Measurements from ENCODE around the gene RPS6KA5. TPM values are rescaled to one million over a fixed set of nuclear protein-coding genes. Genes with fewer than 3 reads are reported as not detected.
"Not testable (repeated sequence)": the region's sequence is repeated elsewhere in the genome, so short reads cannot be mapped to it uniquely, and the experiment has no call there.

Gene RPS6KA5
- total and polyA plus RNA-seq, 3 experiments from 2014 or later: 17.7 to 21.3 (median 19.9) TPM

DNA sequence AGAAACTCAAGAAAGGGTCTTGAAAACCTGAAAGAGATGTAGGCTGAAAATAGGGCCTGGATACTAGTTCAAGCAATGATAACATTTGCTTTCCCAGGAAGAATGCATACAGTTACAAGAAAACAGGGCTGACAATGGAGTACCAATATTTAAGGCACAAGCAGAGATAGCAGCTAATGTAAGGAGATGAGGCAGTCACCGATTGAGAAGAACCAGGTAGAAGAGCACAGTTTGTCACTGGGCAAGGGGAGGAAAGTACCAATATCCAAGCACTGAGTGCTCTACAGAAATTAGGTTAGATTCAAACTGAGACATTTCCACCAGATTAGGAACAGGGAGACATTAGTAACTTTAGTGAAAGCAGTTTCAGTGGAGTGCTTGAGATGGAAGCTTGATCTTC, 19.9 kb downstream of the RPS6KA5 start:
- Mint-ChIP-seq H3K9me3 (no peaks in the 10 kb centered on the region), H3K36me3 (peaks cover 0 to 12% (median 5%) of the 10 kb centered on the region in 3 donors), H3K4me3 (no peak overlapping the region), H3K4me1 (peaks cover 35 to 68% (median 64%) of the 10 kb centered on the region in 3 donors), H3K27me3 (peaks cover 0 to 2% of the 10 kb centered on the region in 2 donors), H3K27ac (peak overlapping the region in 2 of 8 donors; percentile 11 to 20)
- ChIA-PET CTCF (interaction anchor here (0.8 kb wide), 1 partner anchor 9 kb away, joined by 3 read pairs; no protein-coding TSS in a partner anchor), POLR2A (no interaction called here)
- Histone ChIP-seq H3K4me1 (ENCODE audit: insufficient read depth, low read length) (peaks cover 10% of the 10 kb centered on the region), H3K4me3 (ENCODE audit: low read length) (no peak overlapping the region), H3K36me3 (ENCODE audit: insufficient read depth, low read length) (no peaks in the 10 kb centered on the region), H3K27me3 (ENCODE audit: insufficient read depth, low read length, poor library complexity, severe bottlenecking) (no peaks in the 10 kb centered on the region), H3K9me3 (ENCODE audit: low read length) (no peaks in the 10 kb centered on the region), H3K27ac (ENCODE audit: low read depth, low read length) (no peak overlapping the region)
- DNase-seq: no peak

GRCh38 chr14:91038439-91038838, 22.0 kb downstream of the RPS6KA5 start:
- CTCF ChIA-PET: no interaction called here

DNA sequence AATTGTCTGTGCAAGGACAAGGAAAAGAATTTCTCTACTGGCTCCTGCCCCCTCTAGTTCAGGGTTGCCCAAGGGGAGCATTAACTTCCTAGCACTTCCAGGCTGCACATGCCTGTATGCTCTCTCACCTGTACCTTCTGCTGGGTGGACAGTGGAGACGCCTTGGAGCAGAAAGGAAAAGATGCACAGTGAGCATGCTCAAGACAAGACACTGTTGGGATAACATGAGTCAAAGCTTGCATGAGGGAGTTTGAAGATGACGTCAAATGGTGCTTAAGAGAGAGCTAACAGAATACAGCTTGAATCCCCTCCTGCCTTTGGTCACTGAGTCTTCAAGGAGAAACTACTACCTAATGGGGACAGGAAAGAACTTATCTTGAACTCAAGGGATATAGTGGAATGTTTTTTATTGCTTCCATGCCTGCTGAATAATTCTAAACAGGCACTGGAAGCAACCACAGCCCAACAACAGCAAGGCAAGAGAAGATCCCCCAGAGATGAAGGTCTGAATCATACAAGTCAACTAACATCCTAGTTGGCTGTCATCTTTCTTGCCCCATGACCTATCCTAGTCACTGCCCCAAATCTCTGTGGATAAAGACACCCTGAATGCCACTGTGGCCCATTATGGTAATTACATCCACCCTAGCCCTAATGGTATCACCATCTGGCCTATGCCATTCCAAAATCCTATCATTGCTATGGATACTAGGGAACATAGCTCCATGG, 23.5 kb downstream of the RPS6KA5 start:
- Histone ChIP-seq H3K4me3 (ENCODE audit: low read length) (no peak overlapping the region), H3K4me1 (ENCODE audit: insufficient read depth, low read length) (peaks cover 19% of the 10 kb centered on the region), H3K27me3 (ENCODE audit: insufficient read depth, low read length, poor library complexity, severe bottlenecking) (no peaks in the 10 kb centered on the region), H3K27ac (ENCODE audit: low read depth, low read length) (no peak overlapping the region), H3K36me3 (ENCODE audit: insufficient read depth, low read length) (no peaks in the 10 kb centered on the region), H3K9me3 (ENCODE audit: low read length) (no peaks in the 10 kb centered on the region)
- CTCF ChIA-PET: interaction anchor here (1.0 kb wide), 1 partner anchor 136 kb away, joined by 3 read pairs; no protein-coding TSS in a partner anchor
- Mint-ChIP-seq H3K27me3 (no peaks in the 10 kb centered on the region), H3K27ac (peak overlapping the region in 3 of 8 donors; percentile 3 to 40 (median 4)), H3K9me3 (no peaks in the 10 kb centered on the region), H3K36me3 (peaks cover 5 to 9% (median 5%) of the 10 kb centered on the region in 3 donors), H3K4me1 (peaks cover 39 to 72% (median 69%) of the 10 kb centered on the region in 3 donors), H3K4me3 (peak overlapping the region in 1 of 7 donors; percentile 25)
- POLR2A ChIA-PET: no interaction called here
- no peak for DNase-seq

More at GRCh38 chr14:91038439-91038838, 22.0 kb downstream of the RPS6KA5 start:
- Mint-ChIP-seq H3K4me1 (peaks cover 42 to 74% (median 72%) of the 10 kb centered on the region in 3 donors), H3K27me3 (peaks cover 0 to 2% of the 10 kb centered on the region in 2 donors), H3K9me3 (no peaks in the 10 kb centered on the region), H3K27ac (no peak overlapping the region), H3K4me3 (no peak overlapping the region), H3K36me3 (peaks cover 0 to 10% (median 5%) of the 10 kb centered on the region in 3 donors)
- Histone ChIP-seq H3K4me3 (ENCODE audit: low read length) (no peak overlapping the region), H3K9me3 (ENCODE audit: low read length) (no peaks in the 10 kb centered on the region), H3K4me1 (ENCODE audit: insufficient read depth, low read length) (peaks cover 19% of the 10 kb centered on the region), H3K27ac (ENCODE audit: low read depth, low read length) (no peak overlapping the region), H3K27me3 (ENCODE audit: insufficient read depth, low read length, poor library complexity, severe bottlenecking) (no peaks in the 10 kb centered on the region), H3K36me3 (ENCODE audit: insufficient read depth, low read length) (no peaks in the 10 kb centered on the region)
- POLR2A ChIA-PET: no interaction called here
- no peak for DNase-seq

GRCh38 chr14:91035855-91036254, 24.6 kb downstream of the RPS6KA5 start:
- ChIA-PET POLR2A (no interaction called here), CTCF (interaction anchor here (1.0 kb wide), 2 partner anchors 16 to 137 kb away, joined by 3 to 4 read pairs; no protein-coding TSS in a partner anchor)
- Mint-ChIP-seq H3K4me3 (peak overlapping the region in 2 of 7 donors; percentile 21 to 25), H3K36me3 (peaks cover 5 to 8% (median 5%) of the 10 kb centered on the region in 3 donors), H3K9me3 (no peaks in the 10 kb centered on the region), H3K27me3 (no peaks in the 10 kb centered on the region), H3K27ac (peak overlapping the region; percentile 17 to 84 (median 60)), H3K4me1 (peaks cover 45 to 76% (median 68%) of the 10 kb centered on the region in 3 donors)
- Histone ChIP-seq H3K9me3 (ENCODE audit: low read length) (no peaks in the 10 kb centered on the region), H3K4me1 (ENCODE audit: insufficient read depth, low read length) (peaks cover 19% of the 10 kb centered on the region), H3K27ac (ENCODE audit: low read depth, low read length) (no peak overlapping the region), H3K36me3 (ENCODE audit: insufficient read depth, low read length) (no peaks in the 10 kb centered on the region), H3K27me3 (ENCODE audit: insufficient read depth, low read length, poor library complexity, severe bottlenecking) (no peaks in the 10 kb centered on the region), H3K4me3 (ENCODE audit: low read length) (no peak overlapping the region)
- no peak for DNase-seq

GRCh38 chr14:91034379-91034778, 26.1 kb downstream of the RPS6KA5 start:
- H3K4me1 ChIP-seq (ENCODE audit: insufficient read depth, low read length): peaks cover 26% of the 10 kb centered on the region
- H3K36me3 ChIP-seq (ENCODE audit: insufficient read depth, low read length); H3K27ac ChIP-seq (ENCODE audit: low read depth, low read length); H3K27ac Mint-ChIP-seq; DNase-seq; H3K9me3 ChIP-seq (ENCODE audit: low read length); H3K27me3 ChIP-seq (ENCODE audit: insufficient read depth, low read length, poor library complexity, severe bottlenecking); CTCF ChIA-PET; H3K27me3 Mint-ChIP-seq; H3K4me3 Mint-ChIP-seq; H3K4me3 ChIP-seq (ENCODE audit: low read length); H3K9me3 Mint-ChIP-seq; POLR2A ChIA-PET; H3K36me3 Mint-ChIP-seq: not testable (repeated sequence)
- peaks cover 41 to 78% (median 69%) of the 10 kb centered on the region in 3 donors for H3K4me1 Mint-ChIP-seq

DNA sequence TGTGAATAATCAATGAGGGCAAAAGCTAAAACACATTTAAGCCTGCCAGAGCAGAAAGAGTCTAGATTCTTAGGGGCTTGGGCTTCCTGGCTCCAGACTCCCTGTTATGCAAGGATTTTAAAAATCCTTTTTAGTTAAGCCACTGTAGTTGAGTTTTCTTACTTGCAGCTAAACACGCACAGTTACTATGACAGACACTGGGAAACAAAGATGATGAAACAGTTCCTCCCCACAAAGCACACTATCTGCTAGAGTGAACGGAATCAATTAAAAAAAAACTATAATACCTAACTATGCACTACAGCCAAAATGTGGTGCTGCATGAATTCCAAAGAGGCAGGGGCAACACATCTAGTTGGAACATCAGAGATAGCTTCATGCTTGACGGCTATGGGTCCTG, 28.2 kb downstream of the RPS6KA5 start:
- peaks cover 26% of the 10 kb centered on the region for H3K4me1 ChIP-seq (ENCODE audit: insufficient read depth, low read length)
- H3K4me3 ChIP-seq (ENCODE audit: low read length): no peak overlapping the region
- H3K4me3 Mint-ChIP-seq: no peak overlapping the region
- no peak for DNase-seq
- no peaks in the 10 kb centered on the region for H3K36me3 ChIP-seq (ENCODE audit: insufficient read depth, low read length)
- peaks cover 37 to 68% (median 59%) of the 10 kb centered on the region in 3 donors for H3K4me1 Mint-ChIP-seq
- POLR2A ChIA-PET: no interaction called here
- H3K27me3 ChIP-seq (ENCODE audit: insufficient read depth, low read length, poor library complexity, severe bottlenecking): no peaks in the 10 kb centered on the region
- H3K9me3 Mint-ChIP-seq: no peaks in the 10 kb centered on the region
- H3K36me3 Mint-ChIP-seq: peaks cover 0 to 5% (median 3%) of the 10 kb centered on the region in 3 donors
- no peak overlapping the region for H3K27ac ChIP-seq (ENCODE audit: low read depth, low read length)
- CTCF ChIA-PET: no interaction called here
- no peak overlapping the region for H3K27ac Mint-ChIP-seq
- H3K9me3 ChIP-seq (ENCODE audit: low read length): no peaks in the 10 kb centered on the region
- H3K27me3 Mint-ChIP-seq: no peaks in the 10 kb centered on the region

- no peak for DNase-seq
- Mint-ChIP-seq H3K4me3 (no peak overlapping the region), H3K36me3 (peaks cover 0 to 5% (median 3%) of the 10 kb centered on the region in 3 donors), H3K27ac (peak overlapping the region in 1 of 8 donors; percentile 64), H3K9me3 (no peaks in the 10 kb centered on the region), H3K27me3 (no peaks in the 10 kb centered on the region), H3K4me1 (peaks cover 36 to 67% (median 59%) of the 10 kb centered on the region in 3 donors)
- H3K27me3 ChIP-seq (ENCODE audit: insufficient read depth, low read length, poor library complexity, severe bottlenecking): no peaks in the 10 kb centered on the region
- no peak overlapping the region for H3K27ac ChIP-seq (ENCODE audit: low read depth, low read length)
- POLR2A ChIA-PET: no interaction called here
- H3K4me1 ChIP-seq (ENCODE audit: insufficient read depth, low read length): peaks cover 26% of the 10 kb centered on the region
- H3K9me3 ChIP-seq (ENCODE audit: low read length): no peaks in the 10 kb centered on the region
- no peak overlapping the region for H3K4me3 ChIP-seq (ENCODE audit: low read length)
- H3K36me3 ChIP-seq (ENCODE audit: insufficient read depth, low read length): no peaks in the 10 kb centered on the region
- CTCF ChIA-PET: no interaction called here
Measured at GRCh38 chr14:91031666-91032065, 28.8 kb downstream of the RPS6KA5 start.

DNA sequence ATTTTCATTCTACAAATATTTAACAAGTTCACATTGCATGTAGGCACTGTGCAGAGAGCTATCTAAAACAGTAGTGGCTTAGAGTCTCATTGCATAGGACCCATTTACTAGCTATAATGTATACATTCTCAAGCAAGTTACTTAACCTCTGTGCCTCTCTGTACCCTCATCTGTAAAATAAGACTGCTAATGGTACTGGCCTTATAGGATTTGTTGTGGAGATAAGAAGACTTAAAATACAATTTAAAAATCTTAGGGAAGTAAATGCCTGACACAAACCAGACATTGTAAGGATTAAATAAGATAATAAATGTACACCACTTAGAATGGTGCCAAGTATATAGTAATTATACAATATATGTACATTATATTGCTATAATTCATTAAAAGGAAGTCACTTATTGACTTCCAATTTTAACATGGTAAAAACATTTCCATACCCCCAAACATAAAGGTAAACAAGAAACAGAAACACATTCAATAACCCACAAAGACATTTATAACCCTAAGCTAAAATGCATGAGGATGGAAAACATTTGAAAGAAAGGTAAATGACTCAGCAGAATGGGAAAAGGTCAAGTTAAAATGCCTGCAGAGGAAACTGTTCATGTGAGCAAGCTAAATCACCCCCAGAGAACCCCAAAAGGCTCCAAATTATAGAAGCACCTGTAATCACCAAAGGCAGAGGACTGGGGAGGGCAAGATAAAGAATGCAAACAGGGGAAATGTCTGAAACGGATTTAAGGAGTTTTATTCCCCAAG, 30.8 kb downstream of the RPS6KA5 start:
- ChIA-PET CTCF (interaction anchor here (0.6 kb wide), 1 partner anchor 38 kb away, joined by 4 read pairs; no protein-coding TSS in a partner anchor), POLR2A (interaction anchor here (1.1 kb wide), 1 partner anchor 31 kb away, joined by 3 read pairs; the partner anchor contains the start of gene RPS6KA5)
- H3K27me3 Mint-ChIP-seq: no peaks in the 10 kb centered on the region
- Histone ChIP-seq H3K4me1 (ENCODE audit: insufficient read depth, low read length) (peaks cover 7% of the 10 kb centered on the region), H3K27me3 (ENCODE audit: insufficient read depth, low read length, poor library complexity, severe bottlenecking) (no peaks in the 10 kb centered on the region), H3K4me3 (ENCODE audit: low read length) (no peak overlapping the region), H3K36me3 (ENCODE audit: insufficient read depth, low read length) (no peaks in the 10 kb centered on the region), H3K27ac (ENCODE audit: low read depth, low read length) (no peak overlapping the region), H3K9me3 (ENCODE audit: low read length) (no peaks in the 10 kb centered on the region)
- H3K27ac Mint-ChIP-seq: peak overlapping the region in 1 of 8 donors; percentile 33
- no peak overlapping the region for H3K4me3 Mint-ChIP-seq
- no peaks in the 10 kb centered on the region for H3K9me3 Mint-ChIP-seq
- H3K36me3 Mint-ChIP-seq: peaks cover 1 to 8% (median 5%) of the 10 kb centered on the region in 3 donors
- H3K4me1 Mint-ChIP-seq: peaks cover 24 to 57% (median 50%) of the 10 kb centered on the region in 3 donors
- no peak for DNase-seq
